Astrocyte of the cerebellum (primary cell): ENCODE data around the gene TMEM185B.

ENCODE experiments used
- DNase-seq: peaks from one replicate; pipeline ENCODE4 v3.0.0-alpha.2; 2011; ENCODE audit warnings: low read depth
- H3K4me3 ChIP-seq: 2 replicates; pipeline ENCODE4 v1.5.1; 2011; ENCODE audit warnings: mild to moderate bottlenecking, low read depth, low read length, moderate library complexity
- in situ Hi-C: cut with HindIII; loops from 2 replicates; pipeline ENCODE4 v1.10.0; 2017; ENCODE audit warnings: low sequenced_read_pairs
- TF ChIP-seq, protein P1 (sequence below): IDR thresholded peaks from 2 replicates; pipeline ENCODE4 v1.5.1; 2012; ENCODE audit warnings: low read length, low read depth, moderate library complexity, mild to moderate bottlenecking; ENCODE audit errors: missing control alignments

Gene TMEM185B

GRCh38 chr2:120233292-120233691 is 10.1 kb upstream of the TMEM185B start:
- no peak for DNase-seq
- no peak overlapping the region for H3K4me3 ChIP-seq
- in situ Hi-C loops: no loop called here
- TF ChIP-seq, protein P1, sequence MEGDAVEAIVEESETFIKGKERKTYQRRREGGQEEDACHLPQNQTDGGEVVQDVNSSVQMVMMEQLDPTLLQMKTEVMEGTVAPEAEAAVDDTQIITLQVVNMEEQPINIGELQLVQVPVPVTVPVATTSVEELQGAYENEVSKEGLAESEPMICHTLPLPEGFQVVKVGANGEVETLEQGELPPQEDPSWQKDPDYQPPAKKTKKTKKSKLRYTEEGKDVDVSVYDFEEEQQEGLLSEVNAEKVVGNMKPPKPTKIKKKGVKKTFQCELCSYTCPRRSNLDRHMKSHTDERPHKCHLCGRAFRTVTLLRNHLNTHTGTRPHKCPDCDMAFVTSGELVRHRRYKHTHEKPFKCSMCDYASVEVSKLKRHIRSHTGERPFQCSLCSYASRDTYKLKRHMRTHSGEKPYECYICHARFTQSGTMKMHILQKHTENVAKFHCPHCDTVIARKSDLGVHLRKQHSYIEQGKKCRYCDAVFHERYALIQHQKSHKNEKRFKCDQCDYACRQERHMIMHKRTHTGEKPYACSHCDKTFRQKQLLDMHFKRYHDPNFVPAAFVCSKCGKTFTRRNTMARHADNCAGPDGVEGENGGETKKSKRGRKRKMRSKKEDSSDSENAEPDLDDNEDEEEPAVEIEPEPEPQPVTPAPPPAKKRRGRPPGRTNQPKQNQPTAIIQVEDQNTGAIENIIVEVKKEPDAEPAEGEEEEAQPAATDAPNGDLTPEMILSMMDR: no peak

GRCh38 chr2:120231974-120232635 is 8.9 kb upstream of the TMEM185B start:
- no peak overlapping the region for H3K4me3 ChIP-seq
- TF ChIP-seq, protein P1: no peak
- DNase-seq: no peak
- in situ Hi-C loops: no loop called here

DNA sequence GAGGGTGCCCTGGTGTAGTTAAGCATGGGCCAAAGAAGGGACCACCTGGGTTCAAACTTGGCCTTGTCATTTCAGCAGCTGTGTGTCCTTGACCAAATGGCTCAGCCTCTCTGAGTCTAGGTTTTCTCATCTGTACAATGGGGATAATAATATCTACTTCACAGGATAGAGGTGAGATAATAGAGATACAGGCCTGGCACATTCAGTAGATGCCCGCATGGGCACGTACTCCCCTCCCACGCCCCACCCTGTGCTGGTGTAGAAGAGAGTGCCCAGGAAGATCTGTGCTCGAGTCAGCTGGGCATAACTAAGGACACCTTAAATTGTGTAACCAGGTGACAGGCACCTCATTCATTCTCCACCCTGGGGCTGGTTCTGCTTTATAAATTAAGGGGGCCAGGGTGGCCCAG is 8.4 kb upstream of the TMEM185B start:
- TF ChIP-seq, protein P1: no peak
- in situ Hi-C loops: no loop called here
- DNase-seq: no peak
- no peak overlapping the region for H3K4me3 ChIP-seq

DNA sequence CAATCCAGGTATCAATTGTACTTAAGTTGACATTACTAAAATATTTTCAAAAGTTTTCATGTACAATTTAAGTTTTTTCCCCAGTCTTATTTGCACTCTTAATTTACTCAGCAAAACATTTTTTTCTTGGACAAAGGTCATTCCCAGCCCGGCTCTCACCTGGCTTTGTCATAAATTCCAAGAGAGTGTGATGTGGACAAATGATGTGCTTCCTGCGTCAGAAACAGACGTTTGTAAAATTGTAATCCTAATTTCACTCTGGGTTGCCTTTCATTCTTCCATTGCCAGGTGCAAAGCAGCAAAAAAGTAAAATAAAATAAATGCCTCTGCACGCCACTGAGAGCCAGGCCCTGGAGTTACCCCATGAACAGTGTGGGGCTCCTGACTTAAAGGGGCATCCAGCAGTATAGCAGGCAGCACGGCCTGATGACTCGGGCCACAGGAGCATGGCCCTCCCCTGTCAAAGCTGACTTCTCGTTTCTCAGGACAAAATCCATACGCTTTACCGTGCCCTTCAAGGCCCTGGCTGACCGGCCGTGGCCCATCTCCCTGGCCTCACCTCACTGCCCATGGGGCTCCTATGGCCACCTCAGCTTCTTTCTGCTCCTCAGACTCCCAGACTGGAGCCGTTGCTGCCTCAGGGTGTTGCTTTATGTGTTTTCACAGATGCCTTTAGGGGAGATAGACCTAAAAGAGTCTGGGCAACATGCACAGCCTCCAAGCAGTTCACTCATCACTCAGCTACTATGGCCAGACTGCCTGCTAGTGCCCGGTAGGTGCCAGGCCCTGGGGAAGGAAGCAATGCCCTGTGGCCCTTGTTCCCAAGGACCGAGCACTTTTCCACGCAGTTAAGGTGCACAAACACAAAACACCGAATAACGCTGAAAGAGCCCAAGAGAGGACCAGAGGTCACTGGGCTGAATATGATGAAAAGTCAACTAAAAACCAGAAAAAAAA is 7.6 kb upstream of the TMEM185B start:
- H3K4me3 ChIP-seq: no peak overlapping the region
- no peak for DNase-seq
- in situ Hi-C loops: no loop called here
- TF ChIP-seq, protein P1: no peak

GRCh38 chr2:120229341-120229740 is 6.1 kb upstream of the TMEM185B start:
- in situ Hi-C loops: no loop called here
- TF ChIP-seq, protein P1: no peak
- no peak for DNase-seq
- no peak overlapping the region for H3K4me3 ChIP-seq

DNA sequence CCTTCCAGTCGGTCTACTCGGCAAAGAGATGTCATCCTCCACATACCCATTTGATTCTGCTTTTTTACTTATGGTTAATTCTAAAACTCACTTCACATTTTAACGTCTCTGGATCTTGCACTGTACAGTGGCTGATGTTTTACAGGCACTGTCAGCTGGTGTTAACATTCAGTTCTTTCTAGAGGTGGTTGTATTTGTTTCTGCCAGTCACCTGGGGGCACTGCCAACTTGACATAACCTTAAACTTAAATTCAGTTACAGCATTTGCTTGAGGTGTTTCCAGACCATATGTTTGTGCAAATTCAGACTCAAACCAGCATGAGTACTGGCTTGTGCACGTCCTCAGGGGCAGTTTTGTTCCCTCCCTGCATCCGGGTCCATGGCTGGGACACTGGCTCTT is 5.3 kb upstream of the TMEM185B start:
- in situ Hi-C loops: no loop called here
- DNase-seq: no peak
- H3K4me3 ChIP-seq: no peak overlapping the region
- TF ChIP-seq, protein P1: no peak
